Activated CD8-positive, alpha-beta memory T cell treated with anti-CD3 and anti-CD28 coated beads, Interleukin-2, amount 50 U/mL, for 48 hours (primary cell): Measurements from ENCODE around the gene NTRK3.

Experiments used
- DNase-seq: peaks from one replicate; pipeline ENCODE4 v3.0.0-alpha.2; 2020

The NTRK3 gene

DNA sequence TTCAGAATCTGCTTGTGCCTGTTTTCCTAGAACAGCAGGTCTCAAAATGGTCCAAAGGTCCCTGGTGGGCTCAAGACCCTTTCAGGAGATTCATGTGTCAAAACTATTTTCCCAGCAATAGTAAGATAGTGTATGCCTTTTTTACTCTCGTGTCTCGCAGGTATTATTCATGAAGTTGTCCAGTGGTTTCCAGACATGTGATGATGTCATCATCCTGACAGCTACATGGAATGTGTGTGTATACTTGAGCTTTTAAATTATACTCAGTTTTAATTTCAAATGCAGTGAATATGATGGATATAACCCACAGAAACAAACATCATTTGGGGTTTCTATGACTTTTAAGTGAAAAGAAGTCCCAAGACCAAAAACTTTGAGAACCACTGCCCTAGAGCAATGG is 288.6 kb downstream of the NTRK3 start:
- DNase-seq: no peak

DNA sequence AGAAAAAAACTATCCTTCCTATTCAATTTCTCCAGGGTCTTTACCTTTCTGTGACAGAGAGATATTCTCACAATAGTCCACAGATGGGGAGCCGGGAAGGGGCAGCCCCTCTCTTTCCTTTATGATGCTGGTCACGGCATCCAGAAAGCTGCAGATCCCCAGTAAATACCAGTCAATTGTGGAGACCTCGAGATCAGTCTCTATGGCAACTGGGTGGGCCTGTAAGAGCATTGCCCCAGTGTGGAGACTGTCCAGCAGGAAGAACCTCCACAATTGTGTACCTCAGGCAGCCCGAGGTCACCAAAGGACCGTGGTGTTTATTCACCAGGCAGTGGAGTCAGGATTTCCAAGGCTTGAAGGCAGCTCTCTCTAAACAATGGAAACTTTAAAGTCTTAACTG is 291.2 kb downstream of the NTRK3 start:
- no peak for DNase-seq

DNA sequence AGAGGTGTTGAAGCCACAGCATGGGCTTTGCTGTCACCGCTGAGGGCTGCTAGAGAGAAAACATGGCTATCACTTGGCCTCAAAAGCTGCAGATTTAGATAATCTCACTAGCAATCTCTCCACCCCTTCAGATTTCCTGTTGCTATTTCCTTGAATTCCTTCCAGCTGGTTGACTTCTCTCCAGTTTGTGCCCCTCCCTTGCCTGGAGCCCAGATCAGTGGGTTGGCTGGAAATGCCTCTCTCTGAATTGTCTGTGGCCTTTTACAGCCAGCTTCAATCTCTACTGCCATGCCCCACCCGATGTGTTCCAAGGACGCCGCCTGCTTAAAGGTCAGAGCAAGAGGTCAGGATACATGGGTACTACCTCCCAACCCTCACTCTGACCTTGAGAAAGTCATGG is 294.1 kb downstream of the NTRK3 start:
- DNase-seq: no peak

DNA sequence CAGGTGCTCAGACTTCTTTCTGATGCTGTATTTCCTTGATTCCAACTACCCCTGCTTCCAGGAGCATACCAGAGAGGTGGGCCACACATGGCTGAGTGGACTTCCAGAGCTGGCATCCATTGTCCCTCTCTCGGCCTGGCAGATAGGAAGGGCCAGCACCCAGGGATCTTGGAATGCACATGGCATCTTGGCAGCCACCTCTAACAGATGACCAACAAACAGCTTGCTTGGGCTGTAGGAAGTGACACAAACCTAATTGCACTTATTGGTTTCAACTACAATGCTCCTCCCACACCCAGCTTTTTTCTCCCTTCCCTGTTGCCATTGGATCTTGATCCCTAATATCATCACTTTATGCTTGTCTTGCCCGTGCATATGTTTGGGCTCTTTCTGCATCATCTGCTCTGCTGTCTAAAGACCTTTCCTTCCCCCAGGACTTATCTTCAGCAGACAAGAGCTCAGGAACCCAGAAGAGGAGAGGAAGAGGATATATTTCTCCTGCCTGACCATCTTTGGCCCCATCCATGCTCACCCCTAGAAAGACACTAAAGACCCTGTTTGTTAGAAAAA is 294.6 kb downstream of the NTRK3 start:
- no peak for DNase-seq

DNA sequence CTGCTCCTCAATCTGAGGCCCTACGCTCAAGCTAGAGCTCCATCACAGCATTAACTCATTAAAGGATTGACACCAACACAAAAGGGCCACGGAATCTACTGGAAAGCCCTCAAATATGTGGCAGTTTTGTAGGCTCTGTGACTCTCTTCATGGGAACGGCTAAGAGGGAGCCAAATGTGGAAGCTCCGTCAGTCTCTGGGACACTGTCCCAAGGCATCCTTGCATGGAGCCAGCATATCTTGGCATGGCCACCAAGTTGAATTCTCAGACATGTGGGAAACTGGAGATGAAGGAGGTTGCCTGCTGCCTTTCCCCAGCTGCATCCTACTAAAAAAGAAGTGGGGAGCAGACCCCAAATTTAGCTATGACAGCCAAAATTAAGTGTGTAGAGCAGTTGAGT is 296.9 kb downstream of the NTRK3 start:
- no peak for DNase-seq

DNA sequence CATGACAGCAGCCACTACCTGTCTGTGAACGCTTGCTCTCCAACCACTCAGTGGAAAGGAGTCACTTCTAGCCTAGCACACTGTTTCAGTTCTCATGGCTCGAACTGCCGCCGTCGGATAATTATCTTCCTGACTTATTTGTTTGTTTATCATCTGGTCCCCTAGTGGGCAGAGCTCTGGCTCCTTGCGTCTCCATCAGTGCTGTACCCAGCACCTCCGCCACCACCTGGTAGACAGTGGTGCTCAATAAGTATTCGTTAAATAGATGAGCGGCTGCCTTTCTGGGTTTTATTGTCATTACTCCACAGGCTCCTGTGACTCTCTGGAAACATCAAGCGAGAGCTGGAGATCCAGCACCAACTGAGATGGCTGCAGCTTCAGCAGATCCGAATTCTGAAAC is 297.5 kb downstream of the NTRK3 start:
- DNase-seq: no peak

DNA sequence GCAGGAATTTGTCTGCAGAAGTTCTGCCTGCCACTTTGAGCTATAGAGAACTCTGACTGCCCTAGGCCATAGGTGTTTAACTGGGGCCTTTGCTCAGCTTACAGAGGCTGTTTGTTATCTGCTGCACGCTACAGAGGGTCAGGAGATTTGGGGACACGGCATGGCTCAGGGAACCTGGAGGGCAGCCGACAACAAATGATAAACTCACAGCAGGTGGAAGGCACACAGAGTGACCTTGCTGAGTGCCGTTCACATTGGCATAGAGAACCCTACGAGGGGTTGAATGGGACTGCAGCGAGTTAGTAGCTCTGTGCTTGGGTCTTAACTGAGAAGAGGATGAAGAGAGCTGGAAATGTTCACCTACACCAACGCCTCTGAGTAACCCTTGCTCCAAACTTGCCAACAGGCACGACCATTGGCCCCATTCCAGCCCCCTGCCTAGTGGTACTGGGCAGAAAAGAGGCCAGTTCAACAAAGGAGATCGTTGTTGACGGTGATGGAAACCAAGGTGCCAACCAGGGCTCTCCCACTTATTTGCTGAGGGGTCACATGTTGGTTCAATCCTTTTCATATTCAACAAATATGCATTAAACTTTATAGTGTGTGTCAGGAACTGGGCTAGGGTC is 301.1 kb downstream of the NTRK3 start:
- DNase-seq: no peak

DNA sequence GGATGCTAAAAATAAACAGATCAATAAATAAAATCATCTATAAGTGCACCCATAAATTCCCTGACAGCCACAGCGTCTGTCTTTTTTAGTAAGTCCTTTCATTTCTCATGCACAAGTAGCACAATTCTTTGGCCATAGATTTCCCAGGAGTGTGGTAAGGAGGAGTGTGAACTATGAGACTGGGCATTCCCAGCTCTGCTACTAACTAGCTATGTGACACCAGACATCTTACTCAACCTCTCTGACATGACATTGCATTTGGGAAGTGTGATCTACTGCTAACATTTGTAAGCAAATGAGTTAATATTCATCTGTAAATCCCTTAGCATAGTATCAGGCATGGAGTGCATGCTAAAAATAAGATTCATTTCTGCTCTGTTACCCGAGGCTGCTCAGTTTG is 301.7 kb downstream of the NTRK3 start:
- no peak for DNase-seq

DNA sequence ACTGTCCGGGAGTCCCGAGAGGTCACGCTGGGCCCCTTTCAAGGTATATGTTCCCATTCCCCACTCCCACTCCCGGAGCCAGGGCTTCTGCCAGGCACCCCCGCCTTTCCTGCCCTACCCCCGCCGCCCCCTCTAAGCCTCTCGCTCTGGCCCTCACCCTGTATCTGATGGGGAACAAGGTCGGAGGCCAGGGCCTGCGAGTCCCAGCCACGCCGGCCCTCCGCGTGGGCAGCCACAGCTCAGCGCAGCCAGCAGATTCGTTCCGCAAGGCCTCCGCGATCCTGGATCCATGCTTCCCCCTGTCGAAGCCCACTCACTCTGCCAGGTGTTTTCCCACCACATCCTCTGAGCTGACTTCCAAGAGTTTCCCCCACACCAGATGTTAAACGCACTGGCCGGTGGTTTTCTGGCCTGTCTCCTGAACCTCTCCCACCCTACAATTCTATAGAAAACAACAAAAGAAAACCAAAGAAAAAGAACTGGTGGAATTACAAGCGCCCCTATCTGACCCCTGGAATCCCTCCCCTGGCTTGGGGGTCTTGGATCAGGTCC is 303.7 kb downstream of the NTRK3 start:
- no peak for DNase-seq

DNA sequence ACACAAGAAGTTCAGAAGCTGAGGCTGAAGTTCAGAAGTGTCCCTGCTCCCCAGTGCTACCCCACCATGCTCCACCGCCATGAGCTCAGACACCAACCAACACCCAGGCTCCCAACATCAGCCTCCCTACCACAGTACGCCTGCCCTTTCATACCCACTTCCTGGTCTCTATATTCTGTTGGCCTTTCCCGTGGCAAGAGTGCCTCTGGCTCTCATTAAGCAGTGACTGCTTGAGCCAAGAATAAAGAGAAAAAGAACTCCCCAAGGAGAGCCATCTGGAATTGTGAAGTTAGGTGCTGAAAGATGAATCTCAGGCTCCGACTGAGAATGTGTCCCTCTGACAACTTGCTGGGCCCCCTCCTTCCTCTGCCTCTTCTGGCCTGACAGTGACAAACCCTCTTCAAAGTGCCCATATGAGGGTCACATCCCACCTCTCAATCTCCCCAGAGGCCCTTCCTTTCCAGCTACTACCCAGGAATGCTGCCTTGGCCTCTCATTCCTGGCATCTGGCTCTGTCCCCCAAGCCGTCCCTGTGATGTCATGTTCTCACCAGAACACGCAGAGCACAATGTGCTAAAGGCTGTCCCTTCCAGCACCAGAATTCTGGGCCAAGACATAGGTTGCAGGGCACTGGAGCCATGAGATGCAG is 306.8 kb downstream of the NTRK3 start:
- DNase-seq: no peak

DNA sequence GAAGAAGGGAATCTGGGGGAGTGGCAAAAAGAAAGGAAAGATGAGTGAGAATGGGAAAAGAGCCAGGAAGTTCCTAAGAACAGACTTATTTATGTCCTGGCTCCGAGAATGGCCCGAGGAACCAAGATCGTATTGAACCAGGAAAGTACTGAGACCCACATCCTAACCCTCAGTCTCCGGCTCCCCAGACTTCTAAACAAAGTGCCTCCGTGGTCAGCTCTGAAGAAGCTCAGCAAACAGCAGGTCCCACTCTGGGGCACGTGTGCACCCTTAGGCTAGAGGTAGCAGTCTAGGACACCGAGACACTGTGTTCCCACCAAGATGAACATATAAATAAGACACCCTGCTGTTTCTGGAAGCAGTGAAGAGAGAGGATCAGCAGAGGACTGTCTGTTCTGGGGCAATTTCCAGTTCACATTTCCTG is 307.4 kb downstream of the NTRK3 start:
- no peak for DNase-seq

DNA sequence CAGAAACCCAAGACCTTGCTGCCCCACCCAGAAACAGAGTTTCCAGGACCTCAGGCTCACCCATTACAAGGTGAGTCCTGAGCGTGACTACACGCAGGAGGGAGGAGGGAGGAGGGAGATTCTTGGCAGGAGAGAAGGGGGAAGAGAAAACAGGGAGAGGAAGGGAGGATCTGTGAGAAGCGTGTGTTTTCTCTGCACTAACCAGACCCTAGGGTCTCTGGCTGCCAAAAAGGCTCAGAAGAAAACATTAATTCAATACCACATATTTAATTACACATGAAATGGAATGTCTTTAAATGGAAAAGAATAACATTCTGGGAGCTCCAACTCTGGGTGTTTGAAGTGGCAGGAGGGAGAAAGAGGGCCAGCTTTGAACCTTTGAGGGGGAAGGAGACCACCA is 309.0 kb downstream of the NTRK3 start:
- no peak for DNase-seq

DNA sequence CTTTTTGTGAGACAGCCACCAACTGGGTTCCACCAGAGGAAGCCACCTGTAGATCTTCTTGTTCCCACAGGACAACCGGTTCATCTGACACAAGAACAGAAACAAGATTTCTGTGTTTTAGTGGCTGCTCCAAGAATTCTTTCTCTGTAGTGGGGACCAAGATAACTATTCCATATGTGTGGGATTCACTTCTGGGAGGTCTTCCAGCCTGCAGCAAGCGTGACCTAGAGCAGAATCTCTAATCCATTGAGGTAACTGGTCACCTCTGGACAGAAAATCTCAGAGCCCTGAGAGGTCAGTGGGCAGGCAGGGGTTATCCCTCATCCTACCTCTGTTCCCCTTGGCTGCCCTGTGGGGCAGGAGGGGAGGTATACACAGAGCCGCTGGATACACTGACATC is 311.3 kb downstream of the NTRK3 start:
- no peak for DNase-seq

DNA sequence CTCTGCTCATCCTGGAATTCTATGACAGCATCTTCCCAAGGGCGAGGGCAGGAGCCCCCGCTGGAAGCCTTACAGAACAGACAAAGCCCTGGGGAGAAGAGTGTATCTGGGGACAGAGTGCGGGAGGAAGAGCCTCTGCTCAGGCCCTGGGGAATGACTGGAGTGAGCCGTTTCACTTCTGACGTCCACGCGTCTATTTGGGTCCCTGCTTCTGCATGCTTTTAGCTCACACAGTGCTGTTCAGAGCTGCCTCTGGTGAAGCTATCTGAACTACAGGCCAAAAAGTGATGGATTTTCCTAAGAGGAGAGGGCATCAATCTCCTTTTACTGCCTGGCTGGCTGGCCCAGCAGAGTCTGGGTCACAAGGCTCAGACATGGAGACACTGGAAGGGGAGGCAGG is 311.8 kb downstream of the NTRK3 start:
- DNase-seq: no peak

DNA sequence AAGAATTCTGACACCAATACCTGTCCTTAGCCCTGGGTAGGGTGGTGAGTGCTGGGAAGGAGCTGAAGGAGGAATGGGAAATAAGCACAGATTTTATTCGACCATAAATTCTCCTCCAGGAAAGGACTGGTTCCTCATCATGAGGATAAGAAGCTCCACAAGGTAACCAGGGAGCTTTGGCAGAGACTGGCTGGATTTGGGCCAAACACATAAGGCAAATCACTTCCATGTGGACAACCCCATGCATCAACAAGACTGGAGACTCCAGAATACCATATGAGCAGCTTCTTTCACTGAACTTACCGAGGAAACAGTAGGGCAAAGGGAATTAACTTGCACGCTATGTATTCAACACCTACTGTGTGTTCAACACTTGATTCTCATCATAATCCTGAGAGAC is 312.5 kb downstream of the NTRK3 start:
- DNase-seq: no peak

DNA sequence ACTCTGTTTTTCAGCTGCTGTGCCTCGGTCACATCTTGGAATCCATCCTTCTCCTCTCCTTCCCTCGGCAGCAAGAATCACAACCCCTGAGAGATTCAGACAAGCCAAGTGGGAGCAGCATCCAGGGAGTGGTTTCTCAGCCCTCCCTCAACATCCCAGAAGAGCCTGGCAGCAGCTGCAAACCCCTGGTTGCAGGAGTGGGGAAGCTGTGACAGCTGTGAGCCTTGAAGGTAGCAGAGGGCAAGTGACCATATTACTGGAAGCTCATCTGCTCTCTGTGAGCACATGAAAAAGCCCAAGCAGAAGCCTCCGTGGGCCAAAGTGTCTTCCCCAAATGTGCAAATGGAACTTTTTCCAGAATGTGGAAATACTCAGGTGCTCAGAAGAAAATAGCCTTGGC is 312.9 kb downstream of the NTRK3 start:
- no peak for DNase-seq

DNA sequence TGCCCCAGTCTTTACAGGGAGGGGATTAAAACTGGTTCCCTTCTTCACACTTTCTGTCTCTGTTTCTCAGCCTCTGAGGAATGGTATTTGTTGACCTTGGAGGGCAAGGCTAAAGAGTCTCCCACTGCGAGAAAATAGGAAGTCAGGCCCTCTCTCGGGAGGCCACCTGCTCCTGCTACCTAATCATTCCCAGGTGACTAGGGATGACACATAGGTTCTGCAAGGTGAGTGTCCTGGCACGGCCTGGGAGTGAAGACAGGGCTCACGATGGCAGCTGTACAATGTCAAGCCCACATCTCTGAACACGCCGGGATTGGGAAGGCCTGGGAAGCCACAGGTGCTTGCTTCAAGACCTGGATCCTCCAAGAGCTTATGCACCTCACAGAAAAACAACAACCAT is 314.2 kb downstream of the NTRK3 start:
- DNase-seq: no peak

DNA sequence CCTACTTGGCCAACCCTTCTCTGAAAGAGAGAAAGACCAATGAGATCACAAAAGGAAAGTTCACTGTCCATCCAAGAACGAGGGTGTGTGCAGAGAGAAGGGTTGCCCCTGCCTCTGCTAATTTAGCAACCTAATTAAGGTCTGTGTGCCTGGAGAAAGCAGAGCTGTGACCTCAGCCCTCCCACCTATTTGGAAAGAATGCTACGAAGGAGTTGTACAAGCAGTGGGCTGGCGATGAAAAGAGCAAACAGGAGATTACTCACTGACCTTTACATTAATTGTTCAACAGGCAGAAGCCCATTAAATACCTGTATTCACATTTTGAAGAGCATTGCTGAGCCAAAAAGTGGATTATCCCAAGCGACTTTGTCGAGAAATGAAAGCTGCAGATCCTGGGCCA is 314.9 kb downstream of the NTRK3 start:
- no peak for DNase-seq

DNA sequence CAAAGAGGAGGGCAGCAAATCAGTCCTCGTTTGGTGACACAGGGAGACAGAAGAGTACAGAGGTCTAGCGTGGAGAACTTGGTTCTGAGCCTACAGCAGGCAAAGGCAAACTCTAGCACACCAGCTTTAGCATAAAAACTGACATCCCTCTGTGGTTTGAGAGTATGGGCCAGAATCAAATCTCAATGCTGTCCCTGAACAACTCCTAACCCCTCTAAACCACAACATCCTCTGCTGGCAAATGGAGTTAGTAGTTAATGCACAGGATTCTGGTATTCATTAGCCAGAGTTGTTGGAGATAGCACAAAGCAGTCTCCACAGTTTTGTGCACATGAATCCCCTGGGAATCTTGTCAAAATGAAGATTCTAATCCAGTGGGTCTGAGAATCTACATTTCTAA is 315.8 kb downstream of the NTRK3 start:
- no peak for DNase-seq

DNA sequence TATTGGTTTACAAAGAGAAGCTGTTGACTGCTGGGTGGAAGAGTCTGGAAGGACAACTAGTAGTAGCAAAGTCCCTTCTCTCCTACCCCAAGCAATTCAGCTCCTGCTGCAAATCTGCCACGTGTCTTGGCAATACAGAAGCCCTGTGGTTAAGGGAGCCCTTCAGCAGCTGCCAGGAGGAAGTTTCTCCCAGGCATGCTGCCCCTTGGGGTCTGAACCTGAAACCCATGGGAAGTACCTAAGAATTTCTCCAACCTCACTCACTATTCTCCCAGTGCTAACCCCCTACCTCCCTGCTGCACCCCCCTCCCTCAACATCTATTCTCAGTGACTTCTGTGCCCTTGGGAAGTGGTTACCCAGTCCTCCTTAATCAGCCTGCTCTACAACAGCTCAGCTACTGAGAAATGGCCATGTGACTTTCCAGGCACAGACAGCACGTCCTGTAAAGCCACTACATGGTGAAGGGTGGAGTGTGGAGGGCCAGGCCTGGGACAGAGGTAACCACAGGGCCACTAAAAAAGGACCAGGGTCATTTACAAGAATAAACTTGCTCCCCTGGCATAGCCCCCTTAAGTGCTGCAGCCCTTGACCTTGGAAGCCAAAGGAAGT is 316.6 kb downstream of the NTRK3 start:
- no peak for DNase-seq

DNA sequence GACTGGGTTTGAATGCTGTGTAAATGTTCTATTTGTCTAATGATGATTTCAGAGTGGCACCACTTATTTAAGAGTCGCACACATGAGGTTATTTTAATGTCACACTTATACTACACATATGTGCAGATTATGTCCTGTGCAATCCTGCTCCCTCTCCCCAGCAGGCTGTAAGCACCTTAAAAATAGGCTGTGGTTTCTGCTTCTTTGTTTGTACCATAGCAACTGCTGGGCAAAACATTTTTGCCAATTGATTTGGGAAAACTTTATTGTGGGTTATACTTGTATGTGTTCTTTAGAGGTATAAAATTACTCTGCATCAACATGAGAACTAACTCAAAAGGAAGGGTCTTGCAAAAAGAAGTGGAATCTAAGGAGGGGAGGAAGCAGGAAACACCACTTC is 318.5 kb downstream of the NTRK3 start:
- no peak for DNase-seq

DNA sequence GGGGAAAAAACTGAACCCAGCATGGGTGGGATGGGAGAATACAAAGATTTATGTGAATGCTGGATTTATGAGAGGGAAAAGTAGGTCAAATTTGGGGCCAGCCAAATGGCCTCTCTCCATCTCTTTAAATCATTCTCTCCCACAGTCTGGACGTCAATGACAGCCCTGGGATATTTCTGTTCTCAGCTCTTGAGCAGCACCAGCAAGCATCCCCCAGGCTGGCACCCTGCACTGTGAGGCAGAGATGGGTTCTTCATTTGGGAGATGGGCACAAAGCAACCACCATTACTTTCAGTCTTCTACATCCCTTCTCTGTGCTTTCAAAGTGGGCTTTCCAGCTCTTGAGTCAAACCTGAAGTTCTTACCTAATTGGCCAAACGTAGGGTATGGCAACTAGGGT is 321.0 kb downstream of the NTRK3 start:
- DNase-seq: no peak

DNA sequence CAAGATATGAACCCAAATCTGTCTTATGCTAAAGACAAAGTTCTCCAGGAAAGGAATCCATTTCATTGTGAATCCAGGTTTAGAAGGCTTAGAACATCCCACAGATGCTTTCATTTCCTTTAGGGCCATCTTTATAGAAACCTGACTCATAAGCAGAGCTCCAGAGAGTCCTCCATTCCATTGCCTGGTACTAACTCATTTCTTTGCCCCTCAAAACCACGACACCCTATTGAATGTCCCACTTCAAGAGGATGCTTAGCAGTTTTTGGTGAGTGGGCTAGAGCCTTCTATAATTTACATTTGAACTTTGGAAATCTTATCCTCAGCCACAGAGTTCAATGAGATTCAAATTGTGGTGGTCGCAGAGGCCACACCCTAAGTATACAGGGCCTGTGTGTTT is 325.0 kb downstream of the NTRK3 start:
- no peak for DNase-seq

DNA sequence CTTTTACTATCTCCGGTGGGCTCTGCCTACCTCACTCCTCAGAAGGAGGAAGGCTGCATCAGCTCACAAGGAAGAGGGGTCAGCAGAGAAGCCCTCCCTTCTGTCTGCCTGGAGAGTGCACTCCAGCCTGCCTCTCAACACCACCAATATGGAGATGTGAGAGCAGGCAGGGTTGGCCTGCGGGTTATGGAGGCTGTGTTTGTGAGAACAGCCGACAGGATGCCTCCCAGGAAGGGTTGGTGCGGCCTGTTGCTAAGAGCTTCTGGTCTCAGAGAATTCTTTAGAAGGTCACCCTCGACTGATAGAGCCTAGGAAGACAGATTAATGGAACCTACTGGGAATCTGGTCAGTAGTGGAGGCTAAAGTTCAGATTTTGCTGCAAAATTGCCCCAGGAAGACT is 326.1 kb downstream of the NTRK3 start:
- DNase-seq: no peak
